OCI-LY7 (cell line): ENCODE results near the gene LAGE3.

Experiments used
- CTCF ChIP-seq: fragments of 200-600 bp; sonication (generic); conservative IDR thresholded peaks from 2 replicates; pipeline ENCODE4 v1.5.1; 2014; ENCODE audit warnings: mild to moderate bottlenecking, antibody characterized with exemption, low read length, moderate library complexity, mixed read lengths
- EZH2phosphoT487 ChIP-seq: fragments of 200-600 bp; sonication (generic); IDR thresholded peaks from 2 replicates; pipeline ENCODE4 v1.6.1; 2018; ENCODE audit warnings: low read depth, borderline replicate concordance, mild to moderate bottlenecking, mixed run types, antibody characterized with exemption, low read length, moderate library complexity, mixed read lengths

- no peak for TF ChIP-seq CTCF
- TF ChIP-seq EZH2phosphoT487 = no peak
These were observed 21.5 kb downstream of the LAGE3 start for GRCh38 chrX:154457491-154458115.
